NB4 (cell line): ENCODE measurements around the gene AIRE.
"Not testable (repeated sequence)": the region's sequence is repeated elsewhere in the genome, so short reads cannot be mapped to it uniquely, and the experiment has no call there.

Experiments used
- DNase-seq: peaks from one replicate; pipeline ENCODE4 v3.0.0; 2010; ENCODE audit warnings: low read depth
- H3K4me3 ChIP-seq: one replicate; pipeline ENCODE4 v1.5.1; 2011; ENCODE audit warnings: mild to moderate bottlenecking, low read depth, low read length, moderate library complexity
- CTCF ChIP-seq: IDR thresholded peaks from one replicate; pipeline ENCODE4 v1.5.1; 2012; ENCODE audit warnings: low read depth, low read length
- MAX ChIP-seq: IDR thresholded peaks from 2 replicates; pipeline ENCODE4 v1.6.1; 2011; ENCODE audit warnings: low read depth, low read length
- MYC ChIP-seq: IDR thresholded peaks from 2 replicates; pipeline ENCODE4 v1.6.1; 2011; ENCODE audit warnings: low read depth, low read length
- POLR2A ChIP-seq: IDR thresholded peaks from 2 replicates; pipeline ENCODE4 v1.6.1; 2011; ENCODE audit warnings: mild to moderate bottlenecking; ENCODE audit not compliant: insufficient read length; ENCODE audit errors: extremely low read depth

AIRE gene

GRCh38 chr21:44301141-44301540 is 15.5 kb downstream of the AIRE start:
- DNase-seq: no peak
- no peak for TF ChIP-seq MYC
- TF ChIP-seq CTCF: no peak
- TF ChIP-seq POLR2A: no peak
- TF ChIP-seq MAX: no peak
- H3K4me3 ChIP-seq: peak overlapping the region; percentile 69

- no peak for TF ChIP-seq MAX
- TF ChIP-seq CTCF: no peak
- no peak for TF ChIP-seq POLR2A
- TF ChIP-seq MYC: no peak
- no peak overlapping the region for H3K4me3 ChIP-seq
- DNase-seq: no peak
Measured at GRCh38 chr21:44301961-44302406, 16.3 kb downstream of the AIRE start.

- TF ChIP-seq CTCF: peak; percentile 31
- DNase-seq: peak; percentile 60
- H3K4me3 ChIP-seq: not testable (repeated sequence)
Measured at GRCh38 chr21:44302573-44303401, 17.1 kb downstream of the AIRE start.

- no peak overlapping the region for H3K4me3 ChIP-seq
- TF ChIP-seq CTCF (no peak), POLR2A (no peak), MYC (no peak), MAX (no peak)
Measured at GRCh38 chr21:44303490-44303981, 17.9 kb downstream of the AIRE start.

GRCh38 chr21:44304011-44304616 is 18.4 kb downstream of the AIRE start:
- no peak for DNase-seq
- H3K4me3 ChIP-seq: no peak overlapping the region
- TF ChIP-seq MYC (no peak), CTCF (no peak), MAX (no peak), POLR2A (no peak)

More at GRCh38 chr21:44303490-44303981, 17.9 kb downstream of the AIRE start:
- DNase-seq: no peak

GRCh38 chr21:44304877-44305293 is 19.2 kb downstream of the AIRE start:
- TF ChIP-seq POLR2A: no peak
- TF ChIP-seq CTCF: peak; percentile 55
- peak; percentile 61 for DNase-seq

More at GRCh38 chr21:44304877-44305293, 19.2 kb downstream of the AIRE start:
- no peak overlapping the region for H3K4me3 ChIP-seq
